Measurements from ENCODE around the gene ELP4.
"Not testable (repeated sequence)": the region's sequence is repeated elsewhere in the genome, so short reads cannot be mapped to it uniquely, and the experiment has no call there.

Gene ELP4

GRCh38 chr11:31558001-31558400 is 48.4 kb downstream of the ELP4 start:
- no peak for DNase-seq

DNA sequence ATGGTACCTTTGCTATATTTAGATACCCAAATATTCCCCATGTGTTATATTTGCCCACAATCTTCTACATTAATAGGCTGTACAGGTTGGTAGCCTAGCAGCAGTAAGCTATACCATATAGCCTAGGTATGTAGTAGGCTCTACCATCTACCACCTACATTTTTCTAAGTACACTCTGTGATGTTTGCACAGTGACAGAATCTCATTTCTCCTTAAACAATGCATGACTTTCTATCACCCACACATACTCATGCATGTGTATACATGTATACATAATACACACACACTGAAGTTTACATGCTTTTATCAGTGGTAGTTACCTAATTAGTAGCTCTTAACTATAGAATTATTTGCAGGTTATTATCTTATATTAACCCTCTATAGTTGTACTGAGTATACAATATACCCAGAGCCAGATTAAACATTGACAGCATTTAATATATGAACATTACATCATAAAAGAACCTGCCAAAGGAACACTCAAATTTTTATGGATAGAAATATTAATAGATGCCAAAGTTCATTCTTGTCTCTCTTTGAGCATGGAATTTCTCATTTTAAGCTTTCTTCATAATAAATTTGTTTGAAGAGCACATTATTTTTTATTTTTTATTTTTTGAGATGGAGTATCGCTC is 51.4 kb downstream of the ELP4 start:
- DNase-seq: no peak

DNA sequence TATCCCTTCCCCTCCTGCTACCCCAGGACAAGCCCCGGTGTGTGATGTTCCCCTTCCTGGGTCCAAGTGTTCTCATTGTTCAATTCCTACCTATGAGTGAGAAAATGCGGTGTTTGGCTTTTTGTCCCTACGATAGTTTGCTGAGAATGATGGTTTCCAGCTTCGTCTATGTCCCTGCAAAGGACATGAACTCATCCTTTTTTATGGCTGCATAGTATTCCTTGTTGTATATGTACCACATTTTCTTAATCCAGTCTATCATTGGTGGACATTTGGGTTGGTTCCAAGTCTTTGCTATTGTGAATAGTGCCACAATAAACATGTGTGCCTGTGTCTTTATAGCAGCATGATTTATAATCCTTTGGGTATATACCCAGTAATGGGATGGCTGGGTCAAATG is 55.0 kb downstream of the ELP4 start:
- not testable (repeated sequence) for DNase-seq

DNA sequence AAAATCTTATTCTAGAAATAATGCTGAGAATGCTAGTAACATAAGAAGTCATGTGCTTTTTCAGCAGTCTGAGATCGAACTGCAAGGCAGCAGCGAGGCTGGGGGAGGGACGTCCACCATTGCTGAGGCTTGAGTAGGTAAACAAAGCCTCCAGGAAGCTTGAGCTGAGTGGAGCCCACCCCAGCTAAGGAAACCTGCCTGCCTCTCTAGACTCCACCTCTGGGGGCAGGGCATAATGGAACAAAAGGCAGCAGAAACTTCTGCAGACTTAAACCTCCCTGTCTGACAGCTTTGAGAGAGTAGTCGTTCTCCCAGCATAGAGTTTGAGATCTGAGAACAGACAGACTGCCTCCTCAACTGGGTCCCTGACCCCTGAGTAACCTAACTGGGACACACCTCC is 64.6 kb downstream of the ELP4 start:
- DNase-seq: not testable (repeated sequence)

DNA sequence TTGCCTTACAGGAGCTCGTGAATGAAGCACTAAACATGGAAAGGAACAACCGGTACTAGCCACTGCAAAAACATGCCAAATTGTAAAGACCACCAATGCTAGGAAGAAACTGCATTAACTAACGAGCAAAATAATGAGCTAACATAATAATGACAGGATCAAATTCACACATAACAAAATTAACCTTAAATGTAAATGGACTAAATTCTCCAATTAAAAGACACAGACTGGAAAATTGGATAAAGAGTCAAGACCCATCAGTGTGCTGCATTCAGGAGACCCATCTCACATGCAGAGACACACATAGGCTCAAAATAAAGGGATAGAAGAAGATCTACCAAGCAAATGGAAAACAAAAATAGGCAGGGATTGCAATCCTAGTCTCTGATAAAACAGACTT is 66.2 kb downstream of the ELP4 start:
- DNase-seq: not testable (repeated sequence)

DNA sequence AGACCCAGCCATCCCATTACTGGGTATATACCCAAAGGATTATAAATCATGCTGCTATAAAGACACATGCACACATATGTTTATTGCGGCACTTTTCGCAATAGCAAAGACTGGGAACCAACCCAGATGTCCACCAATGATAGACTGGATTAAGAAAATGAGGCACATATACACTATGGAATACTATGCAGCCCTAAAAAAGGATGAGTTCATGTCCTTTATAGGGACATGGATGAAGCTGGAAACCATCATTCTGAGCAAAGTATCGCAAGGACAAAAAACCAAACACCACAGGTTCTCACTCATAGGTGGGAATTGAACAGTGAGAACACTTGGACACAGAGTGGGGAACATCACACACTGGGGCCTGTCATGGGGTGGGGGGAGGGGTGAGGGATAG is 69.8 kb downstream of the ELP4 start:
- DNase-seq: not testable (repeated sequence)

- DNase-seq: no peak
Observed at GRCh38 chr11:31582697-31583096, 73.1 kb downstream of the ELP4 start.

DNA sequence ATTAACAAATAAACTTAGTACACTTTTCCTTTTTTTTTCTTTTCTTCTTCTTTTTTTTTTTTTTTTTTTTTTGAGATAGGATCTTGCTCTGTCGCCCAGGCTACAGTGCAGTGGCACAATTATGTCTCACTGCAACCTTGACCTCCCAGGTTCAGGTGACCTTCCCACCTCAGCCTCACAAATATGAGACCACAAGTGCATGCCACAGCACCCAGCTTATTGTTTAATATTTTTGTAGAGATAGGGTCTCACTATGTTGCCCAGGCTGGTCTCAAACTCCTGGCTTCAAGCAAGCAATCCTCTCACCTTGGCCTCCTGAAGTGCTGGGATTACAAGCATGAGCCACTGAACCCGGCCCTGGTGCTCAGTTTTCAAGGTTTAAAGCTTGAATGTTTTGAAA is 88.9 kb downstream of the ELP4 start:
- DNase-seq: no peak

GRCh38 chr11:31601635-31602282 is 92.2 kb downstream of the ELP4 start:
- no peak for DNase-seq

DNA sequence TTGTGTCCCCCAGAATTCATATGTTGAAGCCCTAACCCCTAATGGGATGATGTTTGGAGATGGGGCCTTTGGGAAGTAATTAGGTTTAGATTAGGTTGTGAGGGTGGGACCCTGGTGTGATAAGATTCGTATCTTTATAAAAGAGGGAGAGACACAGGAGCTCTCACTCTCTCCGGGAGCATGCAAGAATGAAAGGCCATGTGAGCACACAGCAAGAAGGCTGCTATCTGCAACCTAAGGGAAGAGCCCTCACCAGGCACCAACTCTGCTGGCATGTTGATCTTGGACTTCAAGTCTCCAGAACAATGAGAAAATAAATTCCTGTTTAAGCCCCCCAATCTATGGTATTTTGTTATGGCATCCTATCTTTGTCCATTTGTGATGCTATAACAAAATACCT is 97.3 kb downstream of the ELP4 start:
- DNase-seq: no peak

GRCh38 chr11:31607914-31608313 is 98.3 kb downstream of the ELP4 start:
- DNase-seq: no peak

DNA sequence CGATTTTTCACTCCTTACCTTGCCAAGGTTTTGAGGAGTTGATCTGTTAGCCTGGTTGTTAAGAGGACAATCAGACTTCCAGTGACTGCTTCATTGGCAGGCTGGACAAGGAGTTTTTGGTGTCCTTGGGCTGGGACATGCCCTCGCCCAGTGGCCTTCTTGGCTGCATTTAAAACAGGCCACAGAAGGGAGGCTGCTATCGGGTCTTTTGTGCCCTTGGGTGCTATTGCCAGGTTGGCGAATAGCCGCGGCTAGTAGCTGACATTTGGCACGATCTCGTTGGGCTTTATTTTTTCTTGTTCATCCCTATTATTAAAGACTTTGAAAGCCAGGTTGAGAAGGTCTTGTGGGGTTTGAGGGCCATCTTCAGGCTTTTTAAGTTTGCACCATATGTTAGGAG is 99.4 kb downstream of the ELP4 start:
- no peak for DNase-seq

- no peak for DNase-seq
Observed at GRCh38 chr11:31610544-31610943, 101.0 kb downstream of the ELP4 start.

GRCh38 chr11:31617246-31617645 is 107.7 kb downstream of the ELP4 start:
- no peak for DNase-seq

DNA sequence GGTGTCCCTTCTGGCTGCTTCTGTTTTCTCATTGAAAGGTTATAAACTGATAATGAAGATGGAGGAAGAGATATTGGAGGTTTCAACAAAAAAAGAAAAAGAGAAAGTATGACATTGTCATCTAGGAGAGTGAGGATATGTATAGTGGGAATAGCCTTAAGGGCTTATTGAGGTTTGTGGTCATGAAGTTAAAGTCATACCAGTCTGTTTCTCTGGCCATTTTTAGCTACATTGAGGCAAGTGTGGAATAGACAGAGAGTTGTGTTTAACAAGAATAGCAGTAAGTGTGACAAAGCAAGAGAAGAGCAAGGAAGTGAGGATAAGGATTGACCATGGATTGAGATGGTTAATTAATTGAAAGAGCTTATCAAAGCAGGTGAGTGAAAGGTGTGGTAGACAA is 110.4 kb downstream of the ELP4 start:
- no peak for DNase-seq

DNA sequence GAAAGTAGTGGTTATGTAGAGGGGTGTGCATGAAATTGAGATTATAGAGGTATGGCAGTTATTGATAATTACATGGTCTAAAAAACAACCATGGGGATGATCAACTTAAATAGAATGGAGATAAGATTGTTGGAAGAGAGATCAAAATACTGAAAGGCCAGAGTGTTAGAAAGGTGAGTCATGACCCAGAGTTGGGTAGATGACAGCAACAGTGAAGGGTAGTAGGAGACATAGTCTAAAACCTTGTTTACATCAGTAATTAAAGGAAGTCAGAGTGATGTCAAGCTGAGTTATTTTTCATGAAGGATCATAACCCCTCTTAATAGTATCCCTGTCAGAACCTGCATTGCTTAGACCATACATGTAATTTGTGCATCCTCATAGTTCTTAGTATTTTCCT is 110.9 kb downstream of the ELP4 start:
- DNase-seq: no peak

DNA sequence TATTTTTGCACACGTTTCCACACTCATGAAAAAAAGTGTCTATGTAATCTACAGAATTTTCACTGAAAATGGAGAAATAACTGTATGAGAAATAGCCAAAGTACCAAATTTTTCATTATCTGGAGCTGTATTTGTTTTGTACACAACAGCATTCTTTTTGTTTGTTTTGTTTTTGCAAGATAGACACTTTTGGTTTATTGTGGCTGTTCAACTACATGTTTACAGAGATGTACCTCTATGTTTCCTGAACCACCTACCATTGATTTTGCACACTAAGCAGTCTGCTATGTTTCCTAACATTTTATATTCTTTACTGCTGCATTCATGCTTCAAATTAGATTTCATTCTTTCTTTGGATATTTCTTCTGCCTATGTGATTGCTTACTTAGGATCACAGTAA is 116.3 kb downstream of the ELP4 start:
- no peak for DNase-seq

DNA sequence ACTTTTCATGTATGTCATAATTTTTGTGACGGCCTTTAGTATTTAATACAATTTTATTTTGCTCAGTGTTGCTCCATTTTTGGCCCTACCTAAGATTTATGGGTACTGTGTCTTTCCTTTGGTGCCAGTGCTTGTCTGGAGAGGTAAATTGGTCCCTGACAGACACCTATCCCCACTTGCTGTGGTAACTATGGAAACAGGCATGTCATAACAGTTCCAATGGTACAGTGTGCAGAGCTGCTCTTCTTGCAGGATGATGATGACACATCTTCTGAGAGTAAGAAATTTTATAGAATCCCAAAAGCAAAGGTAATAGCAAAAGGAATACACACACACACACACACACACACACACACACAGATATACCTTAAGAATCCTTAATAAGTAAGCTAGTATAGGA is 118.5 kb downstream of the ELP4 start:
- no peak for DNase-seq

DNA sequence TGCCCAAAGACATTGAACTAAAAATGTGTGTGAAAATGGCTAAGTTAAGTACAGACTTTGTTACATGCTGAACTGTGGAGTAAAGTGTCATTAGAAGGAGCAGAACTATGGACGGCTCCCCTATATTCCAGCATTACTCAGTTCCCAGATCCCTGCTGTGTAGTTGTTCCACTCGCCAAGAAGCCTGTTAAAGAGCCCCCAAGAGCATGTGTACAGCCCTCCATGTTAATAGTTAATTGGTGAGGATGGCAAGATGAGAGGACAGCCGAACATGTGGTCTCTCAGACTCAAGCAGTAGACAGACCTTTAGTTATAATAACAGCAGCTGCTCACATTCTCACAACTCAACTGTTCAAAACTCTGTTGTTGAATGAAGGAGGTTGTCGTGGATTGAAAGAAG is 127.4 kb downstream of the ELP4 start:
- DNase-seq: no peak

GRCh38 chr11:31640611-31641010 is 131.0 kb downstream of the ELP4 start:
- no peak for DNase-seq

GRCh38 chr11:31641477-31642062 is 132.0 kb downstream of the ELP4 start:
- DNase-seq: no peak

DNA sequence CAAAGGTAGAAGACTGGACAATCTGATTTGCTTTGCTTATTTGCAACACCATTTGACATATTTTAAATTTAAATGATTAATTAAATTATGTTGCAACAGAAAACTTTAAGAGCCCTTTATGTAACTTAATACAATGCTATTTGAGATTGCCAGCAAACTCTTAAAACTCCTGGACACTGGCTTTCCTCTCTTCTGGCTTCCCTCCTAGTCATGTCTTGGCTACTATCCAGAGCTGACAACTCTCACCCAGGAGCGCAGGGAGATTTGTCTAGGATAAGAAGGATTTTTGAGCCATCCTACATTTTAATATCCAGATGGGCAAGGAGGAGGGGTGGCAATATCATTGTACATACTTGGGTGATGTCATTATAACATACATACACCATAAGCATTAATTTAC is 134.3 kb downstream of the ELP4 start:
- DNase-seq: no peak

GRCh38 chr11:31645747-31646146 is 136.2 kb downstream of the ELP4 start:
- DNase-seq: no peak

DNA sequence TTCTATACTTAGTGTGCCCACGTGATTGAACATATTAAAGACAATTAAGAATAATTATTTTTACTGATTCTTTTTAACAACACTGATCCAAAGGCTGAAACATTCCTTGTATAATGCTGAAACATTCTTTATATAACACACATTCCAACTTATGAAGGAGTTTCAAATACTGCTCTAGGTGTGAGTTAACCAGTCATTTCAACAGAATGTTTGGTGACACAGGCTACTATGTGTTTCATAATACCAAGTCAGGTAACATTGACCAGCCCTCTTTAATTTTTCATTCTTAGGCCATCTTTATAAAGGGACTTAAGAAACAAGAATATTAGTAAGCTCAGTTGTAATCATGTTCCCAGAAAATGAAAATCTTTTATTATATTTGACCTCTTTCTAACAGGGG is 136.6 kb downstream of the ELP4 start:
- DNase-seq: no peak

Measured in DMS153 (cell line).